Endothelial cell of umbilical vein (primary cell): ENCODE data around the gene COL1A2. TPM values are rescaled to one million over a fixed set of nuclear protein-coding genes. Genes with fewer than 3 reads are reported as not detected.

Experiments
- BruUV-seq: library from RNA; stranded (reverse); fragments of 400-500 nt; replicated peaks from 2 replicates; lab custom pipeline; 2021; lab: Mats Ljungman, UMichigan
- CTCF ChIA-PET: fragments of 300-600, 350-600 bp; sonication (Branson Sonifier 250); formaldehyde crosslinking; loops from one replicate; lab custom pipeline; 2021; ENCODE audit warnings: antibody characterized with exemption, inconsistent platforms; lab: Charles Lee
- POLR2A ChIA-PET: fragments of 300-600, 350-600 bp; sonication (Branson Sonifier 250); formaldehyde crosslinking; loops from one replicate; lab custom pipeline; 2021; ENCODE audit warnings: antibody characterized with exemption, inconsistent platforms; lab: Charles Lee
- DNase-seq: peaks from one replicate; pipeline ENCODE4 v3.0.0-alpha.2; 2011; ENCODE audit warnings: low read depth, low spot score
- FAIRE-seq: peaks from 2 replicates; lab custom pipeline; 2011; peaks lifted over from hg19 to GRCh38; lab: Jason Lieb, UNC
- H2AFZ ChIP-seq: 2 replicates; pipeline ENCODE4 v1.6.0; 2012; ENCODE audit warnings: low read depth, low read length, control low read depth, inconsistent platforms
- H3K27ac ChIP-seq: 2 replicates; pipeline ENCODE4 v1.5.1; 2011; ENCODE audit warnings: low read depth, mild to moderate bottlenecking, control low read depth, low read length, moderate library complexity; ENCODE audit not compliant: insufficient read depth
- H3K27me3 ChIP-seq, 2 experiments: 2 replicates each; pipeline versions ENCODE4 v1.6.0 to v1.6.1; 2011; ENCODE audit warnings: low read length in 2 of 2, mixed read lengths in 1 of 2; ENCODE audit not compliant: control insufficient read depth in 2 of 2, insufficient read depth in 2 of 2
- H3K36me3 ChIP-seq, 2 experiments: 2 replicates in 1 of 2; 3 replicates in 1 of 2; pipeline ENCODE4 v1.5.1; 2011; ENCODE audit warnings: low read length in 2 of 2, mild to moderate bottlenecking in 1 of 2, moderate library complexity in 1 of 2; ENCODE audit not compliant: control insufficient read depth in 2 of 2, insufficient read depth in 2 of 2; ENCODE audit errors: extremely low read depth in 1 of 2
- H3K4me1 ChIP-seq: 3 replicates; pipeline ENCODE4 v1.5.1; 2011; ENCODE audit warnings: mild to moderate bottlenecking, low read length; ENCODE audit not compliant: control insufficient read depth, insufficient read depth; ENCODE audit errors: extremely low read depth
- H3K4me2 ChIP-seq: 2 replicates; pipeline ENCODE4 v1.6.1; 2011; ENCODE audit warnings: low read length, control low read depth, mixed read lengths; ENCODE audit not compliant: insufficient read depth
- H3K4me3 ChIP-seq, 3 experiments: fragments of 200-600 bp in 1 of 3; sonication (generic), shearing (Covaris generic) in 1 of 3; replicated peaks in 1 of 3; 2 replicates each; pipeline ENCODE4 v1.5.1; 2011 to 2016; ENCODE audit warnings: control low read depth in 3 of 3, low read length in 3 of 3, mild to moderate bottlenecking in 2 of 3, inconsistent platforms in 1 of 3, low read depth in 1 of 3, moderate library complexity in 1 of 3; ENCODE audit not compliant: insufficient read depth in 1 of 3
- H3K79me2 ChIP-seq: 2 replicates; pipeline ENCODE4 v1.6.0; 2012; ENCODE audit warnings: low read length, inconsistent platforms; ENCODE audit not compliant: control insufficient read depth, insufficient read depth
- H3K9ac ChIP-seq: replicated peaks from 2 replicates; pipeline ENCODE3; 2011; ENCODE audit warnings: low read length, control low read depth; ENCODE audit not compliant: insufficient read depth; ENCODE audit errors: extremely low read depth
- H3K9me1 ChIP-seq: replicated peaks from 3 replicates; pipeline ENCODE4 v1.6.0; 2011; ENCODE audit warnings: mild to moderate bottlenecking, low read length; ENCODE audit not compliant: control insufficient read depth, insufficient read depth; ENCODE audit errors: extremely low read depth
- H3K9me3 ChIP-seq: replicated peaks from 2 replicates; pipeline ENCODE4 v1.5.1; 2012; ENCODE audit warnings: low read length, inconsistent platforms; ENCODE audit not compliant: control insufficient read depth, insufficient read depth
- H4K20me1 ChIP-seq: replicated peaks from 2 replicates; pipeline ENCODE3; 2011; ENCODE audit warnings: mild to moderate bottlenecking, low read length; ENCODE audit not compliant: control insufficient read depth, insufficient read depth; ENCODE audit errors: extremely low read depth
- CTCF ChIP-seq, 2 donors: IDR thresholded peaks; 1 replicate in 1 of 2; 2 replicates in 1 of 2; pipeline ENCODE4 v1.5.1; 2011; ENCODE audit warnings: low read length in 2 of 2, mild to moderate bottlenecking in 2 of 2, moderate library complexity in 2 of 2, control low read depth in 1 of 2, inconsistent platforms in 1 of 2, low read depth in 1 of 2; ENCODE audit not compliant: insufficient read depth in 1 of 2; ENCODE audit errors: extremely low read depth in 1 of 2
- EZH2 ChIP-seq: IDR thresholded peaks from 2 replicates; pipeline ENCODE4 v1.6.1; 2012; ENCODE audit warnings: borderline replicate concordance, low read depth, mild to moderate bottlenecking, moderate library complexity, low read length, inconsistent platforms; ENCODE audit not compliant: severe bottlenecking
- FOS ChIP-seq: IDR thresholded peaks from 2 replicates; pipeline ENCODE4 v1.6.1; 2011; ENCODE audit warnings: mild to moderate bottlenecking, low read length, moderate library complexity, borderline replicate concordance; ENCODE audit not compliant: insufficient read depth
- GATA2 ChIP-seq: IDR thresholded peaks from 2 replicates; pipeline ENCODE4 v1.7.0; 2011; ENCODE audit warnings: low read depth, mild to moderate bottlenecking, moderate library complexity, mixed read lengths, low read length; ENCODE audit not compliant: insufficient read length, insufficient read depth
- JUN ChIP-seq: IDR thresholded peaks from 2 replicates; pipeline ENCODE4 v1.6.1; 2011; ENCODE audit warnings: borderline replicate concordance, low read depth; ENCODE audit not compliant: insufficient read length, insufficient read depth
- MAX ChIP-seq: IDR thresholded peaks from 2 replicates; pipeline ENCODE4 v1.6.1; 2011; ENCODE audit not compliant: insufficient read depth, insufficient read length
- MYC ChIP-seq: IDR thresholded peaks from one replicate; pipeline ENCODE4 v1.6.1; 2011; ENCODE audit warnings: mild to moderate bottlenecking, low read depth, low read length
- POLR2A ChIP-seq: IDR thresholded peaks from 2 replicates; pipeline ENCODE4 v1.6.1; 2012; ENCODE audit warnings: low read depth, mild to moderate bottlenecking, control low read depth, low read length
- POLR2AphosphoS5 ChIP-seq: IDR thresholded peaks from 2 replicates; pipeline ENCODE4 v1.6.1; 2012; ENCODE audit warnings: low read depth, mild to moderate bottlenecking, control low read depth, low read length, moderate library complexity; ENCODE audit not compliant: insufficient read depth
- dilution Hi-C: fragments of 300-500 bp; cut with MboI; formaldehyde crosslinking; loops from one replicate; pipeline ENCODE4 v1.15.0; 2019; ENCODE audit warnings: low sequenced_read_pairs; ENCODE audit not compliant: extremely low pct_ligation_motif_present
- intact Hi-C: fragments of 100-400 bp; cut with micrococcal nuclease; formaldehyde crosslinking; loops from one replicate; pipeline ENCODE4 v1.10.0; 2022
- polyA plus RNA-seq, 4 experiments: library from polyadenylated mRNA; depleted of rRNA in 3 of 4; stranded (reverse) in 3 of 4; unstranded in 1 of 4; fragments of >200 nt; gene quantifications; 2 replicates each; pipeline versions ENCODE4 v1.2.1 to v1.2.3, GENCODE V29; 2011 to 2012; ENCODE audit warnings: missing spikeins in 1 of 4
- total RNA-seq: library from RNA; stranded (reverse); gene quantifications from 2 replicates; pipeline ENCODE4 v1.2.3, GENCODE V29; 2021

Gene COL1A2
- total and polyA plus RNA-seq, 2 donors (not counting 3 experiments of a cell fraction or from before 2014, with no cell fraction given) = 28.9 to 40.8 TPM

GRCh38 chr7:94432281-94432670 lies 37.6 kb downstream of the COL1A2 start:
- no peaks in the 10 kb centered on the region for H3K36me3 ChIP-seq
- DNase-seq (no peak), FAIRE-seq (no peak)
- H3K9ac ChIP-seq = no peak overlapping the region
- H3K4me3 ChIP-seq = no peak overlapping the region
- dilution Hi-C loops (loop anchor here (25.0 kb wide), 1 partner anchor 145 kb away; no protein-coding TSS in a partner anchor), intact Hi-C loops (no loop called here)
- no peak overlapping the region for H2AFZ ChIP-seq
- no TSS peak for BruUV-seq
- H4K20me1 ChIP-seq = no peaks in the 10 kb centered on the region
- POLR2A ChIA-PET = no interaction called here
- TF ChIP-seq CTCF (IDR thresholded peaks at IDR 0.05; ENCODE audit: extremely low read depth in 1 of 2, insufficient read depth in 1 of 2, low read depth in 1 of 2, low read length in 2 of 2) (no peak), FOS (no peak), MYC (no peak)
- no peak overlapping the region for H3K4me2 ChIP-seq
- no peaks in the 10 kb centered on the region for H3K4me1 ChIP-seq
- H3K9me3 ChIP-seq = no peaks in the 10 kb centered on the region
- no peak overlapping the region for H3K27ac ChIP-seq
- CTCF ChIA-PET = interaction anchor here (0.7 to 10.6 kb wide), 3 partner anchors 9 to 144 kb away, joined by 3 to 276 read pairs (median 52); partner anchors contain the start of gene COL1A2
- no peaks in the 10 kb centered on the region for H3K79me2 ChIP-seq
- H3K27me3 ChIP-seq = peaks cover 0 to 4% of the 10 kb centered on the region in 2 experiments
- H3K9me1 ChIP-seq = no peaks in the 10 kb centered on the region

- Histone ChIP-seq H3K27me3 (peaks cover 0 to 4% of the 10 kb centered on the region in 2 experiments), H3K9me1 (no peaks in the 10 kb centered on the region), H3K4me1 (no peaks in the 10 kb centered on the region), H2AFZ (no peak overlapping the region), H3K36me3 (no peaks in the 10 kb centered on the region), H3K4me3 (no peak overlapping the region), H3K27ac (no peak overlapping the region), H3K9me3 (no peaks in the 10 kb centered on the region), H3K79me2 (no peaks in the 10 kb centered on the region), H3K4me2 (no peak overlapping the region), H3K9ac (no peak overlapping the region), H4K20me1 (no peaks in the 10 kb centered on the region)
- intact Hi-C loops (no loop called here), dilution Hi-C loops (loop anchor here (25.0 kb wide), 1 partner anchor 146 kb away; no protein-coding TSS in a partner anchor)
- DNase-seq (no peak), FAIRE-seq (no peak)
- ChIA-PET POLR2A (no interaction called here), CTCF (interaction anchor here (0.7 to 10.6 kb wide), 4 partner anchors 9 to 144 kb away, joined by 3 to 276 read pairs (median 28); partner anchors contain the start of gene COL1A2)
- no peak for TF ChIP-seq MYC
- no peak for TF ChIP-seq MAX
- TF ChIP-seq EZH2 = no peak
- no peak for TF ChIP-seq CTCF (IDR thresholded peaks at IDR 0.05; ENCODE audit: extremely low read depth in 1 of 2, insufficient read depth in 1 of 2, low read depth in 1 of 2, low read length in 2 of 2)
- no peak for TF ChIP-seq POLR2AphosphoS5
- TF ChIP-seq POLR2A = no peak
- no peak for TF ChIP-seq JUN
- no peak for TF ChIP-seq GATA2
- no peak for TF ChIP-seq FOS
- BruUV-seq = no TSS peak
Observed at GRCh38 chr7:94432817-94433216, 38.1 kb downstream of the COL1A2 start.
